Measurements from ENCODE around the gene TUBGCP3. TPM values are rescaled to one million over a fixed set of nuclear protein-coding genes. Genes with fewer than 3 reads are reported as not detected.

TUBGCP3 gene
- total RNA-seq, 1 experiment from 2014 or later, result 13.7 TPM

- H3K36me3 Mint-ChIP-seq (ENCODE audit: insufficient read depth, unreplicated experiment), result no peaks in the 10 kb centered on the region
- no peak for TF ChIP-seq CTCF (IDR thresholded peaks at IDR 0.05; ENCODE audit: unreplicated experiment)
- intact Hi-C loops (cut with micrococcal nuclease; ENCODE audit: unreplicated experiment), result no loop called here
- no peaks in the 10 kb centered on the region for H3K27me3 Mint-ChIP-seq (ENCODE audit: unreplicated experiment)
- H3K4me1 Mint-ChIP-seq (ENCODE audit: low read depth, unreplicated experiment), result no peaks in the 10 kb centered on the region
- H3K4me3 Mint-ChIP-seq (ENCODE audit: low read depth, unreplicated experiment), result no peak overlapping the region
- DNase-seq, result no peak
- no peaks in the 10 kb centered on the region for H3K9me3 Mint-ChIP-seq (ENCODE audit: low read depth, unreplicated experiment)
- CTCF ChIA-PET, result no interaction called here
- H3K27ac Mint-ChIP-seq (ENCODE audit: unreplicated experiment), result no peak overlapping the region
- BruUV-seq (replicated peaks), result no TSS peak
Measured at GRCh38 chr13:112516218-112516617, 71.7 kb downstream of the TUBGCP3 start.

- Mint-ChIP-seq H3K4me3 (ENCODE audit: low read depth, unreplicated experiment) (no peak overlapping the region), H3K27me3 (ENCODE audit: unreplicated experiment) (no peaks in the 10 kb centered on the region), H3K9me3 (ENCODE audit: low read depth, unreplicated experiment) (no peaks in the 10 kb centered on the region), H3K27ac (ENCODE audit: unreplicated experiment) (no peak overlapping the region), H3K4me1 (ENCODE audit: low read depth, unreplicated experiment) (no peaks in the 10 kb centered on the region), H3K36me3 (ENCODE audit: insufficient read depth, unreplicated experiment) (no peaks in the 10 kb centered on the region)
- DNase-seq, result no peak
- CTCF ChIA-PET, result no interaction called here
- intact Hi-C loops (cut with micrococcal nuclease; ENCODE audit: unreplicated experiment), result no loop called here
- no TSS peak for BruUV-seq (replicated peaks)
- no peak for TF ChIP-seq CTCF (IDR thresholded peaks at IDR 0.05; ENCODE audit: unreplicated experiment)
Measured at GRCh38 chr13:112513761-112514160, 74.2 kb downstream of the TUBGCP3 start.

GRCh38 chr13:112510987-112511685 is 76.8 kb downstream of the TUBGCP3 start:
- no peaks in the 10 kb centered on the region for H3K4me1 Mint-ChIP-seq (ENCODE audit: low read depth, unreplicated experiment)
- no peak overlapping the region for H3K27ac Mint-ChIP-seq (ENCODE audit: unreplicated experiment)
- no peak overlapping the region for H3K4me3 Mint-ChIP-seq (ENCODE audit: low read depth, unreplicated experiment)
- intact Hi-C loops (cut with micrococcal nuclease; ENCODE audit: unreplicated experiment), result no loop called here
- no peaks in the 10 kb centered on the region for H3K9me3 Mint-ChIP-seq (ENCODE audit: low read depth, unreplicated experiment)
- DNase-seq, result no peak
- CTCF ChIA-PET, result no interaction called here
- no peaks in the 10 kb centered on the region for H3K27me3 Mint-ChIP-seq (ENCODE audit: unreplicated experiment)
- H3K36me3 Mint-ChIP-seq (ENCODE audit: insufficient read depth, unreplicated experiment), result no peaks in the 10 kb centered on the region
- no peak for TF ChIP-seq CTCF (IDR thresholded peaks at IDR 0.05; ENCODE audit: unreplicated experiment)
- no TSS peak for BruUV-seq (replicated peaks)

- no peak overlapping the region for H3K4me3 Mint-ChIP-seq (ENCODE audit: low read depth, unreplicated experiment)
- no TSS peak for BruUV-seq (replicated peaks)
- H3K27me3 Mint-ChIP-seq (ENCODE audit: unreplicated experiment), result no peaks in the 10 kb centered on the region
- CTCF ChIA-PET, result no interaction called here
- H3K4me1 Mint-ChIP-seq (ENCODE audit: low read depth, unreplicated experiment), result no peaks in the 10 kb centered on the region
- no peaks in the 10 kb centered on the region for H3K36me3 Mint-ChIP-seq (ENCODE audit: insufficient read depth, unreplicated experiment)
- TF ChIP-seq CTCF (IDR thresholded peaks at IDR 0.05; ENCODE audit: unreplicated experiment), result no peak
- H3K27ac Mint-ChIP-seq (ENCODE audit: unreplicated experiment), result no peak overlapping the region
- no peak for DNase-seq
- intact Hi-C loops (cut with micrococcal nuclease; ENCODE audit: unreplicated experiment), result no loop called here
- H3K9me3 Mint-ChIP-seq (ENCODE audit: low read depth, unreplicated experiment), result no peaks in the 10 kb centered on the region
Measured at GRCh38 chr13:112510002-112510780, 77.8 kb downstream of the TUBGCP3 start.
